Transverse colon (tissue), 3 donors: ENCODE data around the gene NR1H3.

Experiments used
- POLR2A ChIP-seq: fragments of 450-650 bp; IDR thresholded peaks from one replicate; pipeline ENCODE4 v1.6.1; 2016; ENCODE audit warnings: antibody characterized with exemption, mild to moderate bottlenecking, moderate library complexity
- TF ChIP-seq, protein P1 (sequence below), 5 experiments: fragments of 200-600 bp in 3 of 5; fragments of 450-650 bp in 2 of 5; sonication (generic) in 3 of 5; IDR thresholded peaks; 1 replicate in 2 of 5; 2 replicates in 3 of 5; pipeline ENCODE4 v1.5.1; 2016 to 2017; ENCODE audit warnings: antibody characterized with exemption in 5 of 5, inconsistent platforms in 3 of 5, mild to moderate bottlenecking in 2 of 5, moderate library complexity in 1 of 5

DNA sequence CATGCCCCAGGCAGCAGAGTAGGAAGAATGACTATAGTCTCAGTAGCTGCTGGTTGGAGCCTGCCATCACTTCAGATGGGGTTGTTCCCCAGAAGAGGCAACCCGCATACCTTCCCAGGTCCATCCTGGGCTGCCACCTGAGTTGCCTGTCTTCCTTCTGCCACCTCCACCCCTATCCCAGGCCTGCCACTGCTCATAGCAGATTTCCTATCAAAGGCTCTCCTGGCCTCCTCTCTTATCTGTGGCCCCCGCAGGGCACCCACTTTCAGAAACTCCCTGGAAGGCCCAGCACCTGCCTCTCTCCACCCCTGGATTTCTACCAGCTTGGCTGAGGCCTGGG lies 649 bp upstream of the NR1H3 start:
- TF ChIP-seq, protein P1, sequence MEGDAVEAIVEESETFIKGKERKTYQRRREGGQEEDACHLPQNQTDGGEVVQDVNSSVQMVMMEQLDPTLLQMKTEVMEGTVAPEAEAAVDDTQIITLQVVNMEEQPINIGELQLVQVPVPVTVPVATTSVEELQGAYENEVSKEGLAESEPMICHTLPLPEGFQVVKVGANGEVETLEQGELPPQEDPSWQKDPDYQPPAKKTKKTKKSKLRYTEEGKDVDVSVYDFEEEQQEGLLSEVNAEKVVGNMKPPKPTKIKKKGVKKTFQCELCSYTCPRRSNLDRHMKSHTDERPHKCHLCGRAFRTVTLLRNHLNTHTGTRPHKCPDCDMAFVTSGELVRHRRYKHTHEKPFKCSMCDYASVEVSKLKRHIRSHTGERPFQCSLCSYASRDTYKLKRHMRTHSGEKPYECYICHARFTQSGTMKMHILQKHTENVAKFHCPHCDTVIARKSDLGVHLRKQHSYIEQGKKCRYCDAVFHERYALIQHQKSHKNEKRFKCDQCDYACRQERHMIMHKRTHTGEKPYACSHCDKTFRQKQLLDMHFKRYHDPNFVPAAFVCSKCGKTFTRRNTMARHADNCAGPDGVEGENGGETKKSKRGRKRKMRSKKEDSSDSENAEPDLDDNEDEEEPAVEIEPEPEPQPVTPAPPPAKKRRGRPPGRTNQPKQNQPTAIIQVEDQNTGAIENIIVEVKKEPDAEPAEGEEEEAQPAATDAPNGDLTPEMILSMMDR (IDR thresholded peaks at IDR 0.05) = no peak
- TF ChIP-seq POLR2A = no peak
